ENCODE measurements around the gene PRKN. TPM values are rescaled to one million over a fixed set of nuclear protein-coding genes. Genes with fewer than 3 reads are reported as not detected.

The PRKN gene
- total and polyA plus RNA-seq, 2 experiments from 2014 or later = 2.3 to 3.9 TPM

- Histone ChIP-seq H4K20me1 (ENCODE audit: insufficient read depth, poor library complexity, severe bottlenecking) (no peaks in the 10 kb centered on the region), H3K79me2 (no peaks in the 10 kb centered on the region), H2AFZ (no peak overlapping the region), H3K4me1 (ENCODE audit: insufficient read depth) (no peaks in the 10 kb centered on the region), H3K36me3 (replicated peaks; ENCODE audit: insufficient read depth, low read depth) (no peaks in the 10 kb centered on the region), H3K27me3 (no peaks in the 10 kb centered on the region), H3K9me2 (replicated peaks; ENCODE audit: insufficient read depth) (no peaks in the 10 kb centered on the region), H3K4me2 (no peak overlapping the region), H3K27ac (no peak overlapping the region), H3K9me3 (ENCODE audit: low read depth) (no peaks in the 10 kb centered on the region), H3K4me3 (no peak overlapping the region)
- TF ChIP-seq EZH2 (IDR thresholded peaks at IDR 0.05; ENCODE audit: borderline replicate concordance) (no peak), EZH2phosphoT487 (IDR thresholded peaks at IDR 0.05; ENCODE audit: low read depth, severe bottlenecking, unreplicated experiment) (no peak), CTCF (IDR thresholded peaks at IDR 0.05; ENCODE audit: poor library complexity) (no peak)
- no peak for DNase-seq (ENCODE audit: low spot score)
- 84% methylated on average over 2 of the region's 2 CpGs for WGBS (ENCODE audit: low lambda C conversion rate, missing lambda C conversion rate)
Measured at GRCh38 chr6:161850562-161850961, 877.0 kb downstream of the PRKN start.

GRCh38 chr6:161847628-161848027 is 879.9 kb downstream of the PRKN start:
- Histone ChIP-seq H3K9me3 (ENCODE audit: low read depth) (no peaks in the 10 kb centered on the region), H3K27me3 (no peaks in the 10 kb centered on the region), H2AFZ (no peak overlapping the region), H4K20me1 (ENCODE audit: insufficient read depth, poor library complexity, severe bottlenecking) (no peaks in the 10 kb centered on the region), H3K4me3 (no peak overlapping the region), H3K27ac (no peak overlapping the region), H3K4me2 (no peak overlapping the region), H3K4me1 (ENCODE audit: insufficient read depth) (no peaks in the 10 kb centered on the region), H3K9me2 (replicated peaks; ENCODE audit: insufficient read depth) (no peaks in the 10 kb centered on the region), H3K79me2 (no peaks in the 10 kb centered on the region), H3K36me3 (replicated peaks; ENCODE audit: insufficient read depth, low read depth) (no peaks in the 10 kb centered on the region)
- 80% methylated on average over 3 of the region's 3 CpGs for WGBS (ENCODE audit: low lambda C conversion rate, missing lambda C conversion rate)
- DNase-seq (ENCODE audit: low spot score) = no peak
- TF ChIP-seq EZH2phosphoT487 (IDR thresholded peaks at IDR 0.05; ENCODE audit: low read depth, severe bottlenecking, unreplicated experiment) (no peak), CTCF (IDR thresholded peaks at IDR 0.05; ENCODE audit: poor library complexity) (no peak), EZH2 (IDR thresholded peaks at IDR 0.05; ENCODE audit: borderline replicate concordance) (no peak)

GRCh38 chr6:161844804-161845203 is 882.8 kb downstream of the PRKN start:
- no peaks in the 10 kb centered on the region for H3K79me2 ChIP-seq
- no peaks in the 10 kb centered on the region for H4K20me1 ChIP-seq (ENCODE audit: insufficient read depth, poor library complexity, severe bottlenecking)
- no peak overlapping the region for H2AFZ ChIP-seq
- H3K4me2 ChIP-seq = no peak overlapping the region
- DNase-seq (ENCODE audit: low spot score) = no peak
- TF ChIP-seq CTCF (IDR thresholded peaks at IDR 0.05; ENCODE audit: poor library complexity) = no peak
- no peak for TF ChIP-seq EZH2 (IDR thresholded peaks at IDR 0.05; ENCODE audit: borderline replicate concordance)
- TF ChIP-seq EZH2phosphoT487 (IDR thresholded peaks at IDR 0.05; ENCODE audit: low read depth, severe bottlenecking, unreplicated experiment) = no peak
- WGBS (ENCODE audit: low lambda C conversion rate, missing lambda C conversion rate) = 86% methylated on average over 4 of the region's 4 CpGs
- no peaks in the 10 kb centered on the region for H3K4me1 ChIP-seq (ENCODE audit: insufficient read depth)
- H3K9me2 ChIP-seq (replicated peaks; ENCODE audit: insufficient read depth) = no peaks in the 10 kb centered on the region
- no peak overlapping the region for H3K4me3 ChIP-seq
- H3K36me3 ChIP-seq (replicated peaks; ENCODE audit: insufficient read depth, low read depth) = no peaks in the 10 kb centered on the region
- H3K27me3 ChIP-seq = no peaks in the 10 kb centered on the region
- H3K9me3 ChIP-seq (ENCODE audit: low read depth) = no peaks in the 10 kb centered on the region
- no peak overlapping the region for H3K27ac ChIP-seq

GRCh38 chr6:161843066-161843465 is 884.5 kb downstream of the PRKN start:
- no peak overlapping the region for H2AFZ ChIP-seq
- 74% methylated on average over 3 of the region's 3 CpGs for WGBS (ENCODE audit: low lambda C conversion rate, missing lambda C conversion rate)
- H3K4me2 ChIP-seq = no peak overlapping the region
- H3K4me3 ChIP-seq = no peak overlapping the region
- no peaks in the 10 kb centered on the region for H3K36me3 ChIP-seq (replicated peaks; ENCODE audit: insufficient read depth, low read depth)
- H3K9me2 ChIP-seq (replicated peaks; ENCODE audit: insufficient read depth) = no peaks in the 10 kb centered on the region
- H3K9me3 ChIP-seq (ENCODE audit: low read depth) = no peaks in the 10 kb centered on the region
- peaks cover 4% of the 10 kb centered on the region for H3K4me1 ChIP-seq (ENCODE audit: insufficient read depth)
- DNase-seq (ENCODE audit: low spot score) = no peak
- TF ChIP-seq EZH2 (IDR thresholded peaks at IDR 0.05; ENCODE audit: borderline replicate concordance) (no peak), CTCF (IDR thresholded peaks at IDR 0.05; ENCODE audit: poor library complexity) (no peak), EZH2phosphoT487 (IDR thresholded peaks at IDR 0.05; ENCODE audit: low read depth, severe bottlenecking, unreplicated experiment) (no peak)
- H3K27ac ChIP-seq = no peak overlapping the region
- H4K20me1 ChIP-seq (ENCODE audit: insufficient read depth, poor library complexity, severe bottlenecking) = no peaks in the 10 kb centered on the region
- H3K79me2 ChIP-seq = no peaks in the 10 kb centered on the region
- H3K27me3 ChIP-seq = no peaks in the 10 kb centered on the region
